Spleen (tissue), 7 donors: ENCODE results near the gene PROSER3.

Source experiments
- CTCF ChIP-seq, 11 experiments: fragments of 200-600 bp in 7 of 11; fragments of 450-650 bp in 4 of 11; sonication (generic) in 4 of 11; IDR thresholded peaks in 8 of 11; conservative IDR thresholded peaks in 3 of 11; 1 replicate in 7 of 11; 2 replicates in 4 of 11; pipeline versions ENCODE4 v1.4.0 to v1.8.0; 2016 to 2021; ENCODE audit warnings: antibody characterized with exemption in 11 of 11, inconsistent platforms in 4 of 11, mild to moderate bottlenecking in 1 of 11
- POLR2AphosphoS5 ChIP-seq, 3 donors: sonication (generic); formaldehyde crosslinking; IDR thresholded peaks; one replicate each; pipeline ENCODE4 v1.5.1; 2017; ENCODE audit warnings: antibody characterized with exemption in 3 of 3
- donor health status: DM: no; HTN: no; CAD: no; lungs with moderate emphysema.
- donor health status: DM: no; HTN: no; CAD: no.
- donor health status: DM: no; HTN: no; CAD: no.

GRCh38 chr19:35792312-35792711 is 34.3 kb downstream of the PROSER3 start:
- TF ChIP-seq CTCF (IDR thresholded peaks at IDR 0.05 in 8 of 11, conservative IDR thresholded peaks at IDR 0.05 in 3 of 11) (no peak), POLR2AphosphoS5 (IDR thresholded peaks at IDR 0.05) (no peak)
